AG04450 (cell line): ENCODE results near the gene FNIP2. TPM values are rescaled to one million over a fixed set of nuclear protein-coding genes. Genes with fewer than 3 reads are reported as not detected.
A peak's percentile ranks its signal among the peaks of the same experiment; 100 is the strongest.

Source experiments
- CTCF ChIA-PET: fragments of 300-600, 350-600 bp; formaldehyde crosslinking; extraction: SDS; loops from one replicate; lab custom pipeline; 2022; ENCODE audit warnings: antibody characterized with exemption, inconsistent platforms; lab: Charles Lee
- POLR2A ChIA-PET: fragments of 350-600 bp; formaldehyde crosslinking; extraction: SDS; loops from one replicate; lab custom pipeline; 2021; ENCODE audit warnings: antibody characterized with exemption, inconsistent platforms; lab: Yijun Ruan, JAX
- DNase-seq: peaks from one replicate; pipeline ENCODE4 v3.0.0-alpha.2; 2011; ENCODE audit warnings: low read depth, low spot score
- H3K27ac ChIP-seq: one replicate; pipeline ENCODE4 v1.5.1; 2012; ENCODE audit warnings: low read depth, low read length, control low read depth
- H3K27me3 ChIP-seq: one replicate; pipeline ENCODE4 v1.6.0; 2012; ENCODE audit warnings: low read length; ENCODE audit not compliant: control insufficient read depth, insufficient read depth
- H3K4me3 ChIP-seq: 2 replicates; pipeline ENCODE4 v1.5.1; 2011; ENCODE audit warnings: mild to moderate bottlenecking, low read depth, low read length, control low read depth
- H3K9me3 ChIP-seq: 2 replicates; pipeline ENCODE4 v1.5.1; 2012; ENCODE audit warnings: low read length; ENCODE audit not compliant: control insufficient read depth, insufficient read depth
- polyA plus RNA-seq: library from polyadenylated mRNA; depleted of rRNA; stranded (reverse); fragments of >200 nt; gene quantifications from 2 replicates; pipeline ENCODE4 v1.2.3, GENCODE V29; 2011
- TF ChIP-seq, protein P1 (sequence below): IDR thresholded peaks from 2 replicates; pipeline ENCODE4 v1.5.1; 2011; ENCODE audit warnings: low read depth, low read length, control low read depth, inconsistent platforms

Gene FNIP2
- polyA plus RNA-seq, 1 experiment, result 8.4 TPM

DNA sequence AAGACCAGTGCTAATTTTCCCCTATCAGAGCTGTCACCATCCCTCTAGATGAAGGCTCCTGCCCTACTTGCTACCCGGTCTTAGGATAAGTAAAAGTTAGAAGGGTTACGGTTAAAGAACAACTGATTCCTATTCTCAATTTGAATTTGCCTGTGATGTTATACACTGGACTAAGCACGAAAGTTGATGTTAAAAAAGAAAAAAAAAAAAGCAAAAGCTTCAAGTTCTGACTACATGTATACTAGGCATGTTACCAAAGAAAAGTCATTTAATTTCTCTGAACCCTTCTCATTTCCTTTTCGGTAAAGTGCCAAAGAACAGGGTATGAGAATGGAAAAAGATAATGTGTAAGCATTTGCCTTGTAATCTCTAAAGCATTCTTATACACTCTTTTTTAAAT is 44.2 kb upstream of the FNIP2 start:
- H3K9me3 ChIP-seq, result no peaks in the 10 kb centered on the region
- no peaks in the 10 kb centered on the region for H3K27me3 ChIP-seq
- POLR2A ChIA-PET, result no interaction called here
- no peak for DNase-seq
- CTCF ChIA-PET, result interaction anchor here (0.6 to 2.9 kb wide), 3 partner anchors 51 to 478 kb away, joined by 4 to 20 read pairs (median 4); no protein-coding TSS in a partner anchor
- no peak overlapping the region for H3K4me3 ChIP-seq
- H3K27ac ChIP-seq, result no peak overlapping the region
- TF ChIP-seq, protein P1, sequence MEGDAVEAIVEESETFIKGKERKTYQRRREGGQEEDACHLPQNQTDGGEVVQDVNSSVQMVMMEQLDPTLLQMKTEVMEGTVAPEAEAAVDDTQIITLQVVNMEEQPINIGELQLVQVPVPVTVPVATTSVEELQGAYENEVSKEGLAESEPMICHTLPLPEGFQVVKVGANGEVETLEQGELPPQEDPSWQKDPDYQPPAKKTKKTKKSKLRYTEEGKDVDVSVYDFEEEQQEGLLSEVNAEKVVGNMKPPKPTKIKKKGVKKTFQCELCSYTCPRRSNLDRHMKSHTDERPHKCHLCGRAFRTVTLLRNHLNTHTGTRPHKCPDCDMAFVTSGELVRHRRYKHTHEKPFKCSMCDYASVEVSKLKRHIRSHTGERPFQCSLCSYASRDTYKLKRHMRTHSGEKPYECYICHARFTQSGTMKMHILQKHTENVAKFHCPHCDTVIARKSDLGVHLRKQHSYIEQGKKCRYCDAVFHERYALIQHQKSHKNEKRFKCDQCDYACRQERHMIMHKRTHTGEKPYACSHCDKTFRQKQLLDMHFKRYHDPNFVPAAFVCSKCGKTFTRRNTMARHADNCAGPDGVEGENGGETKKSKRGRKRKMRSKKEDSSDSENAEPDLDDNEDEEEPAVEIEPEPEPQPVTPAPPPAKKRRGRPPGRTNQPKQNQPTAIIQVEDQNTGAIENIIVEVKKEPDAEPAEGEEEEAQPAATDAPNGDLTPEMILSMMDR, result no peak

DNA sequence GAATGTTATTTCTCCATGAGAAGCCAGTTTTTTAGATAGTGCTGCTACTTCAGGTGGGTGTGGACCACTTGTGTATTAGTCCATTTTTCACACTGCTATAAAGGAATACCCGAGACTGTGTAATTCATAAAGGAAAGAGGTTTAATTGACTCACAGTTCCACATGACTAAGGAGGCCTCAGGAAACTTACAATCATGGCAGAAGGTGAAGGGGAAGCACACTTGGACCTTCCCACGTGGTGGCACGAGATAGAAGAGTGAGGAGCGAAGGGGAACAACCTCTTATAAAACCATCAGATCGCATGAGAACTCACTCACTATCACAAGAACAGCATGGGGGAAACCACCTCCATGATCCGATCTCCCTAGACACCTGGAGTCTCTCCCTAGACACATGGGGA is 42.2 kb upstream of the FNIP2 start:
- ChIA-PET CTCF (no interaction called here), POLR2A (no interaction called here)
- no peak for DNase-seq
- TF ChIP-seq, protein P1, result no peak
- H3K27ac ChIP-seq, result no peak overlapping the region
- no peaks in the 10 kb centered on the region for H3K9me3 ChIP-seq
- no peak overlapping the region for H3K4me3 ChIP-seq
- no peaks in the 10 kb centered on the region for H3K27me3 ChIP-seq

DNA sequence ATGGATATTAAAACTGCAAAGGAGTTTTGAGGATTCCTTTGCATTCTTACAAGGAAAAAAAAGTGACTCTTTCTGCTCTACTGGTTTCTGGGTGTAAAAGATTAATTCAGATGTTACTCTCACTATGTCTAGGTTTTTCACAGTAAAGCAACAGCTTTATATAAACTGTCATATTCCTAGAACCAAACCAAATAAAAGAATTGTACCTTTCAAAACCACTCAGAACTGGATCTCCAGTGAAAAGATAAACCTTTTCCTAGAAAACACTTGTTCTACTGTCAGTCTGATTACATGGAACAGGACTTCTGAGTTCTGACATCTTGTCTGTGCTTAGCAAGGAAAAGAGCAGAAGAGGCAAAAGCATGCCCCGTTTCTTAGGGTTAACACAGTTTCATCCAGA is 40.6 kb upstream of the FNIP2 start:
- Histone ChIP-seq H3K9me3 (no peaks in the 10 kb centered on the region), H3K27me3 (no peaks in the 10 kb centered on the region), H3K27ac (no peak overlapping the region), H3K4me3 (no peak overlapping the region)
- POLR2A ChIA-PET, result no interaction called here
- TF ChIP-seq, protein P1, result no peak
- CTCF ChIA-PET, result interaction anchor here (1.5 to 1.7 kb wide), 2 partner anchors 122 to 124 kb away, joined by 6 to 11 read pairs; no protein-coding TSS in a partner anchor
- DNase-seq, result no peak

DNA sequence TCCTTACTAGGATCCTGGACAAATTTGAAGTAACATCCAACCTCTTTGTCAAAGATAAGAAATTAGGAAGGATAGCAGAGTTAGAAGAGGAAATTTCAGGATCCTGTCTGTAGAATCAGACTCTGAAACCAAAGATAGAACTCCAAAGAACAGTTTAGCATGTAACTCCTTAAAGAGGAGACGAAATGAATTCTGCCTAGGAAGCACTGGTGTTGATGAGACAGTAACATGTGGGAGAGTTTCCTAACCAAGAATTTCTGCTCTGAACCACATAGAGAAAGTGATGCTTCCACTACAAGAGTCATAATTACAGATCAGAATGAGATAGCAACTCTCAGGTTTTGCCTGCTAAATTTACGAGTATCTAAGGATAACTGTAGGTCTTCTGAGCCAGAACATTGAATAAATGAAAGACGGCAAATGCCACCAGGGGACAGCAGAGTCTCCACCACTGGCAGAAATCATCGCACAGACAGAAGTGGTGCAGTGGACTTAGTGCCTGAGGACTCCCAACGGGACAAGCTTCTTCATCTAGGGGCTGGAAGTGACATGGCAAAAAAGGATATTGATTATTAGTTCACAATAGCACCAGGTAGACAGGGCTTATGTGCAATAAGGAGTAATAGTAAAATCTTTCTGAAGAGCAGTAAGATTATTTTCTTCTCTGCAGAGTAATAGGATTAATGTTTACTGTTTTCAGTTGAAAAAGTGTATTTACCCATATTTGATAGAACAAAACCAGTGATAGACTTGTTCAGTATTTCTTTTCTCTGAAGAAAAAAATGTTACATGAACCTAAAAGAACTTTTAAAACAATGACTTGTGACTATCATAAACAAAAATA is 38.9 kb upstream of the FNIP2 start:
- peak; percentile 33 for DNase-seq
- no peak overlapping the region for H3K4me3 ChIP-seq
- H3K27me3 ChIP-seq, result no peaks in the 10 kb centered on the region
- CTCF ChIA-PET, result interaction anchor here (0.6 to 3.2 kb wide), 10 partner anchors 52 to 477 kb away, joined by 3 to 41 read pairs (median 5); no protein-coding TSS in a partner anchor
- POLR2A ChIA-PET, result interaction anchor here (0.6 kb wide), 1 partner anchor 105 kb away, joined by 6 read pairs; no protein-coding TSS in a partner anchor
- TF ChIP-seq, protein P1, result peak; percentile 93
- no peak overlapping the region for H3K27ac ChIP-seq
- no peaks in the 10 kb centered on the region for H3K9me3 ChIP-seq

DNA sequence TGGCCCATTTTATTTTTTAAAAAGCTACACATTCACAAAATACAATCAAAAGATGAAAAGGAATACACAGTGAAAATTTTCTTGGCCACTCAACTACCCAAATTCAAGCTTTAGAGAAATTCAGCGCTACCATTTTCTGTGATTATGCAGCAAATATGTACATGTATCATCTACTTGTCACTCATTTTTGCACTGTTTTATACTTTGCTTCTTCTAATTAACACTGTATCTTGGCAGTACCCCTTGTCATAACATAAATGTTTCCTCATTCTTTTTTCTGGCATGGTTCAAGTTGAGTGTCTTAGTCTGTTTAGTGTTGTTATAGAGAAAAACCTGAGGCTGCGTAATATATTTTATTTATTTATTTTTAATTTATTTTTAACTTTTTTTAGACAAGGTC is 30.0 kb upstream of the FNIP2 start:
- no peaks in the 10 kb centered on the region for H3K27me3 ChIP-seq
- no peak for DNase-seq
- no peak overlapping the region for H3K4me3 ChIP-seq
- ChIA-PET CTCF (interaction anchor here (0.6 kb wide), 1 partner anchor 112 kb away, joined by 4 read pairs; no protein-coding TSS in a partner anchor), POLR2A (no interaction called here)
- no peaks in the 10 kb centered on the region for H3K9me3 ChIP-seq
- TF ChIP-seq, protein P1, result no peak
- H3K27ac ChIP-seq, result no peak overlapping the region
